Stimulated activated CD4-positive, alpha-beta T cell treated with anti-CD3 and anti-CD28 coated beads, TNF-alpha, amount 100 ng/mL, for 24 hours (primary cell): ENCODE results near the gene MYO18A.

ENCODE experiments used
- DNase-seq, 3 experiments: peaks; one replicate each; pipeline ENCODE4 v3.0.0-alpha.2; 2020; ENCODE audit warnings: low read depth in 3 of 3

The MYO18A gene

DNA sequence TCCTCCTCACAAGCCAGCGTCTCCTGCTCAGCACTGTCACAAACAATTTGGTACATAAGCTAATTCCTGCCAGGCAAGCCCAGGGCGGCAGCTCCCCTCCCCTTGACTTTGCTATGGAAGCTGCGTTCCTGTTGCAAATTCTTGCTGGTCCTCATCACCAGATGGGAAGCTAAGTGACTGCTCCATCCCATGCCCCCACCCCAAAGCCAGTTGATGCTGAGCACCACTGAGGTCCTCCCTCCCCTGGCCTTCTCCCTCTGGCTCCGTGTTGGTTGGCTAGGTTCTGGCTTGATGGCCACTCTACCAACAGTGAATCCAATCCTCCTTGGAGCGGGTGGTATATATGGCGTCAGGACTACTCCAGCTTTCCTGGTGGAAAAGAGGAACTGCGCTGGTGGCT lies 102.9 kb downstream of the MYO18A start:
- DNase-seq: no peak

DNA sequence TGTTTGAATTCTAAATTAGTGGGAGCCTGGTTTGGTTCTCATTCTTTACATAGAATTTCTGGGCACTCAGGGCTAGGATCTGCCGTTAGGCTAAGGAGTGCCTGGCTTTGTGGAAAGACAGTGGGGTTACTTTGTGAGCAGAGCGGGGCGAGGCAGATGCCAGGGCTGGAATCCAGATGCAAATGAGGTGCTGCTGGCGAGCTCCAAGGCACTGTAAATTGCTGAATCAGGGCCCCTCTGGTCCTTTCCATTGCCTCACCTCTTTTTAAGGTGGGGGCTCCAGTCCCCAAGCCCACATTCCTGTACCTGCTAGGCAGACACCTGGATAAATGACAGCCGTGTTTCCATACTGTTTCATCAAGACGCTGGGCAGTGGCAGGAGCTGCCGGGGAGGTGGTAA lies 103.5 kb downstream of the MYO18A start:
- no peak for DNase-seq

DNA sequence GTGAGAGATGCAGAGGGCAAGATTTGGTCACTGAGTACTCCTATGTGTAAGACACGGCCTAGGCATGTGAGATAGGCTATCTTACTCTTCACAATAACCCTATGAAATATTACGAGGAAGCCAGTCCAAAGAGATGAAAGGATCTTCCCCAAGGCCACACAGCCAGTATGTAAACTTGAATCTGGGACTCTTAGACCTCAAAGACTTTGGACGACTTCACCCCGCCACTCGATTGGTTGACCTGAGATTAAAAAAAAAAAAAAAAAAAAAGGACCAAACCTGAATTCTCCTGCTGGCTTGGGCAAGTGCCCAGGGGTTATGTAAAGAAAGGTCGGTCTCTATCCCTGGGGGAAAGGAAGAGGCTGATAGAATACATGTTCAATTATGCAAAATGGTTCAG lies 104.1 kb downstream of the MYO18A start:
- DNase-seq: no peak

DNA sequence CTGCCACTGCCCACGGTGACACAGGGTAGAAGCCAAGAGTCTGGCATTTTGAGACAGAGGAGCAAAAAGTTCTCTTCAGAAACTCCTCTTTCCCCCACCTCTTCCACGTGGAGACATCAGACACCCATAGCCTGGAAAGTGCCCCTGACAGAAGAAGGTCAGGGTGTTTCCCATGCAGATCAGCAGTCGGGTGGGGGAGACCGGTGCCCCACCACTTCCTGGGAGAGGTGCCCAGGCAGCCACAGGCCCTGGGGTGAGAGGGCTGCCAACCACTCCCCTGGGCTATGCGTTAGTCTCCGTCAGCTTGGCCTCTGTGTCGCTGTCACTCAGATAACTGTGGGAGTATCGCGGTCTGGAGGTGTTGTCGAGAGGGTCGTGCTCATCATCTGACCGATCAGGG lies 105.7 kb downstream of the MYO18A start:
- no peak for DNase-seq

DNA sequence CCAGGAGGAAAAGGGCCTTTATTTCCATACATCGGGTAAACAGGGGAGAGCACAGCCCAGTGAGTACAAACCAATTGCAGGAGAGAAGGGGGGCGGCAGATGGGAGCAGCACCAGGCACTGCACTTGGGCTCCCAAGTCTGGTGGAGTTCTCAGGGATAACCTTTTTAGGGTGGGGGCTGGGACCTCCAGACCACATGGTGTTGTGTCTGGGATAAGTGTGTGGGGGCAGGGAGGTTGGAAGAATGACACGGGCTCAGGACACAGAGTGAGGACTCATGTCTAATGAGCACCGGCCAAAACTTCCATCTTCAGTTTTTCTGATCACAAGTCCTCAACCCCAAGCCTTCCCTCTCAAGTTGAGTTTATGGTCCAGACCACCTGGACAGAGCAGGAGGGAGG lies 106.7 kb downstream of the MYO18A start:
- DNase-seq: no peak

DNA sequence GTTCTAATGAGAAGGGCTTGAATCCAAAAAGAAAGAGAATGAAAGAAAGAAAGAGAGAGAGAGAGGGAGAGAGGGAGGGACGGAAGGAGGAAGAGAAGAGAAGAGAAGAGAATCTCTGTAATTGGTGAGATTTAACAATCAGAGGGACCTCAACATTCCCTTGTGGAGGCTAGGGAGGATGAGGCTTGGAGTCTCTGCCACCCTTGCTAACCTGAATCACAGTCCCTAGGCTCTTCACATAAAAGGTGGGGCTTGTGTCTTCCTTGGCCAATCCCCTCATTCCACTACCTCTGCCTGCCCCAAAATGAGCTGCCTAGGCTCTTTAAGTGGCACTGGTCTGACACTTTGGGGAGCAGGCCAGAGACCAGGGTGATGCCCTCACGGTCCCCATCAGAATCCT lies 107.2 kb downstream of the MYO18A start:
- no peak for DNase-seq

DNA sequence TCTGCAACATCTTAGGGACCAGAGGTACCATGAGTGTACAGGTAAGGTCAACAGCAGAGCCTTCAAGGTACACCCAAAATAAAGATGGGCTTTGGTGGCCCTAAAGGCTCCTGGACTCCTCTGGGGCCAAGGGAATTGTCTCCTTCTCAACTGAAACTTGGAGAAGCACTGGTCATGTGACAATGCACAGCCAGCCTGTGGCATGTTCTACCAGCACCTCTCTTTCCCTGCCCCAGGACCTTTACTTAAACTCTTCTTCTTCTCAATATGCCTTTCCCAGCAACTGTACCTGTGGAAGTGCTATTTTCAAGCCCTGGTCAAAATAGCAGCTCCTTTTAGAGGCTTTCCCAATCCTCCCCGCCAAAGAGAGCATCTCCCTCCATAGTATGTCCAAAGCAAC lies 108.9 kb downstream of the MYO18A start:
- no peak for DNase-seq

DNA sequence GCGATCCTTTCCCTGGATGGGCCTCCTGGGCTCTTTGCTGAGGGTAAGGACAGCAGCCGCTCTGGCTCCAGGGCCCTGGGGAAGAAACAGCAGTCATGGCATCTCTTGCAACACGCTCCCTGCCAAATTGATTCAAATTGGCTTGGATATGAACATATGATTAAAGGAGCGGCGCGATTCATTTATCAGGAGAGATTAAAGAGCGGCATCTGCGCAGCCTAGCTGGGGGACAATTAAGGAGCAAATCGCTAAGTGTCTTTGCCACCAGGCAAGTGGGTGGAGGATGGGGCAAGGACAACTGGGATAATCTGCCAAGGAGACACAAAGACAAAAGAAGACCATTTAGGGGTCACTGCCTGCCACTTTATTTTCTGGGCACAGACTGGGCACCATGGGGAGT lies 109.4 kb downstream of the MYO18A start:
- DNase-seq: no peak

DNA sequence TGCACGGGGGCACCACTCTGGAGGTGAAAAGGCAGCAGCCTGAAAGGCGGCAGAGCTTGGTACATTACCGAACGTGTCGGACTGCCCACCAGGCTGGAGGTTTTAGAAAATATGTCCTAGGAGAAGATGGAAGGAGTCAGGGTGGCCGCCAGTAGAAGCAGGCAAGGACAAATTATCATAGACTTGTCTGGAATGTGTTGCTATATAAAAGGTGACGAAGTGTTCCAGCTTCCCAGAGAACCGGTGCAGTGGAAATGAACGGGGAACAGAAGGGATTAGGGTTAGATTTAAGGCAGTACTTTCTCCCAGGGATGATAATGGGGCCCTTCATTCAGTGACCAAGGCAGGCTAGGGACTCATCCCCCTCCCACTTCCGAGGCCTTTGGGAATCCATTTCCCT lies 109.9 kb downstream of the MYO18A start:
- no peak for DNase-seq

DNA sequence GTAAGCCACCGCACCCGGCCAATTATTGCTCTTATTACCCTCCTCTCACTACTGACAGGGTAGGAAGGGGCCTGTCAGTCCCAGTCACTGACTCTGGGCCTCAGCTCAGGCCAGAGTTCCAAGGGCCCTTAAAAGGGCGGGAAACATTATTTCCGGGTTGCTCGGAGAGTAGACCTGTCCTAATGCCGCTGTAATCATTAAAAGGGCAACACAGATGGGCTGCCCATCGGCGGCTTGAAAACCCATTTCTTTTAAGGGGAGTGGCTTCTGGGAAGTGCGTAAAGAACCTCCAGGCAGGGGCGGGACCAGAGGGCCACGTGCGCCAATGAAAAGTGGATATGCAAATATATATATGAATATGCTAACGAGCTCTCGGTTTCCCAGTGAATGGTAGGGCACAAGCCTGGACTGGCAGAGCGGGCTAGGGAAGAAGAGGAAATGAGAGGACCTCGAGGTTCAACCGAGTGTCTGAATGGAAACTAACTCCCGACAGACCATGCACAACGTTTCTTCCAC lies 110.6 kb downstream of the MYO18A start:
- no peak for DNase-seq

DNA sequence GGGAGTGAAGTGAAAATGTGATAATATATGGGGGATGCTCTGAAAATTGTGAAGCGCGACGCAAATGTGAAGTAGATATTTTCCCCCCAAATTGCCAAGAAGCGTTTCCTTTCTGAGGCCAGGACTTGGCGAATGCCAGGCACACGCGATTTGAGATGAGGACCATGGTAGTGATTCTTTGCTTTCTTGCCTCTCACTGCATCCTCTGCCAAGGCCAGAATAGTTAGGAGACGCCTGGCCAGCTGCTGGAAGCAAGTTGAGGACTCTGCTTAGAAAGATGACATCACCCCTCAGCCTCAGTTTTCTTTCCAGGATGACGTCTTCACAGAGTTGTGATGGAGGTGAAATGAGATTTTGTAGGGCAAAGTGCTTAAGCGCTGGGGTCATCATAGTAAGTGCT lies 111.4 kb downstream of the MYO18A start:
- DNase-seq: no peak

DNA sequence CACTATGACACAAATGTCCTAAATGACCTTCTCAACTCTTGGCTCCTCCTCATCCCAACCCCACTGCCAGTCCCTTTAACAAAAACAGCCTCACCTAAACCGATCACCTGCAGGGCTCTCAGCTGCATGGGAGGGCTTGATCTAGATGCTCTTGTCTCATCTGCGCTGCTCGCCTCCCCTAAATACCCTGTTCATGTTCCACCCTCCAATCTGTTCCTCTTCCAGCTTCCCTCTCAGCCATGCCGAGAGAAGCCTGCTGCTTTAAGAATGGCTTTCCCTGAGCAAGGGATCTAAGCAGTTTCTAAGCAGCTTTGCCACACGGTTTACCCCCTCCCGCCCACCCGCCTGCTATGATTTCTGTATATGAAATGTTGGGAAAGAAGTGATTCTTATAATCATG lies 113.6 kb downstream of the MYO18A start:
- no peak for DNase-seq

DNA sequence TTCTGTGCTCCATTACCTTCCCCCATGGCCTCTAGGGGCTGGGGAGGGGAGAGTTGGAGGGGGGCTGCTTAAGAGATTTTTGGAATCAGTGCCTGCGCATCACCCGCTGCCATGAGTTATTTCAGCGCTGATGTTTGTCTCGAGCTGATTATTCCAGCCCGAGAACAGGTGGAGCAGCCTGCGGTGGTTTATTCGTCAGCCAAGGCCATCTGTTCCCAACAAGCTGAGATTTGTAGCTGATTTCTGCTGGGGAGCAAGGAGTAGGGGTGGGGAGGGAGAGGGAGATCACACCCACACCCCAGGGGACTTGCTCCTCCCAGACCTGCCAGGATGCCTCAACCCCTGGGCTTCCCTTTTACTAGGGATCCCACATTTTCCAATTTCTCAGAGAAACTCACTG lies 114.2 kb downstream of the MYO18A start:
- no peak for DNase-seq

DNA sequence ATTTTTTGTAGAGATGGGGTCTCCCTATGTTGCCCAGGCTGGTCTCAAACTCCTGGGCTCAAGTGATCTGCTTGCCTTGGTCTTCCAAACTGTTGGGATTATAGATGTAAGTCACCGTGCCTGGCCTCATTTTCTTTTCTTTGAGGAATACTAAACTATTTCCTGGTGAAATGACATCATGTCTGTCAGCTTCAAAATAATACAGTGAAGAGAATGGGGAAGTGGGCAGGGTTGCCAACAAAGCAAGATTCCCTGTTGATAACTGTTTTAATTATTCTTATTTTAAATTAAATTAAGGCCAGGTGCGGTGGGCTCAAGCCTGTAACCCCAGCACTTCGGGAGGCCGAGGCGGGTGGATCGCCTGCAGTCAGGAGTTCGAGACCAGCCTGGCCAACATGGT lies 116.2 kb downstream of the MYO18A start:
- DNase-seq: no peak

DNA sequence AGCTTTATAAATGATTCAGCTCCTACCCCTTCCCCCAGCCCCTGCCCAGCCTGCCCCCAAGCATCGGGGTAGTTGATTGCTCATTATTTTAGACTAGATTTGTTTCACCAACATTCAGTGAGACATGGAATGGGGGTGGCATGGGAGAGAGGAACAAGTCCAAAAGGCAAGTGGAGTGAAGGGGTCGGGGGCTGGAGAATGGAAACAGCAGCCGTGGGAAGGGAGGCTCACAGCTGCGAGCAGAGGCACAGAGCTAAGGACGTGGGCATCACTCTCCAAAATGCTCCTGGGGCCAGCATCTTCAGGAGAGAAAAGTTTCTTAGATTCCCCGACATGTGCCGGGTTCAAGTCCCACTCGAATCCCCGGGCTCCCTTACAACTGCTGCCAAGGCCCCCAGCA lies 118.0 kb downstream of the MYO18A start:
- DNase-seq: no peak

DNA sequence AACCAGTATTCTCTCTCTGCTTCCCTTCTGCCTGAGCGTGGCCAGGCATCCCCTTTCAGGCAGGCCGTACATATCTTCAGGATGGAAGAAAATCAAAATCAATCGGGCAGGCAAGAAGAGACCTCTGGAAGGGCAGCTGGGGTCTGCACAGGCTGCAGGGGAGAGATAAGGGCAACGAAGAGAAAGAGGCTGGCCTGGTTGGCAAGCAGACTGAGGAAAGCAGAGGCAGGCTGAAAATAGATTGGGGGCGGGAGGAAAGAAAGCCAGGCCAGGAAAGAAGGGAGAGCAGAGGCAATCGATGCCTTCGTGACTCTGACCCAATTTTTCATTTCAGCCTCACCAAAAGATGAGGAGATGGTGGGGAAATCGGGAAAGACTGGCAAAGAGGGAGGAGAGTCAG lies 119.2 kb downstream of the MYO18A start:
- no peak for DNase-seq

DNA sequence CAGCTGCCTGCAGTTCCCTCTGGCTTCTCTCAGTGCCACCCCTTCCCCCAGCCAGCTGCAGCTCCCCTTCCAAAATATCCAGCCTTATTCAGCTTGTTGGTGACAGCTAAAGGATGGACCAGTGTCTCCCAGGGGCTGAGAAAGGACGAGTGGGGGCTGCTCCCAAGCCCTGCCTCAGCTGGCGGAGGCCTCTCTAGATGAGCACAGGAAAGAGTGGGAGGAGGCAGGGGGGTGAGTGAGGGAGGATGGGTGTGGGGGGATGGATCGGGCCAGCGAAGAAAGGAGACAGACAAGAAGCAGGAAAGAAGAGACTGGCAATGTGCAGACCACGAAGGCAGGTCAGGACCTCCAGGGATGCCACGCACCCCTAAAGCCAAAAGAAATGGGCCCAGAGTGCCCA lies 119.7 kb downstream of the MYO18A start:
- DNase-seq: no peak

DNA sequence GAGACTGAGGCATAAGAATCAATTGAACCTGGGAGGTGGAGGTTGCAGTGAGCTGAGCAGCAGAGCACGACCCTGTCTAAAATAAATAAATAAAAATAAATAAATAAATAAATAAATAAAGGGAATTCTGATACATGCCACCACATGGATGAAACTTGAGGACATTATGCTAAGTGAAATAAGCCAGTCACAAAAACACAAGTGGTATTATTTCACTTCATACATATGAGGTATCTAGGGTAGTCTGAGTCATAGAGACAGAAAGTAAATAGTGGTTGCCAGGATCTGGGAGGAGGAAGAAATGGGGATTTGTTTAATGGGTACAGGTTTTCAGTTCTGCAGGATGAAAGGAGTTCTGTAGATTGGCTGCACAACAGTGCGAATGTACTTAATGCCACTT lies 120.9 kb downstream of the MYO18A start:
- no peak for DNase-seq

DNA sequence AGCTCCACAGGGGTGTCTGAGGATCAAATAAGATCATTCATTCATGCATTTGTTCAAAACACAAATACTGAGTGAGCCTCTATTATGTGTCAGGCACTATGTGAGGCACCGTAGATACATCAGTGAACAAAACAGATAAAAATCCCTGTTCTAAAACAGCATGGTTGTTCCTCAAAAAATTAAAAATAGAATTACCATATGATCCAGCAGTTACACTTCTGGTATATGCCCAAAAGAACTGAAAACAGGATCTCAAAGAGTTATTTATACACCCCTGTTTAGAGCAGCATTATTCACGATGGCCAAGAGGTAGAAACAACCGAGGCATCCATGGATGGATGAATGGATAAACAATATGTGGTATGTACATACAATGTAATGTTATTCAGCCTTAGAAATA lies 121.8 kb downstream of the MYO18A start:
- no peak for DNase-seq

DNA sequence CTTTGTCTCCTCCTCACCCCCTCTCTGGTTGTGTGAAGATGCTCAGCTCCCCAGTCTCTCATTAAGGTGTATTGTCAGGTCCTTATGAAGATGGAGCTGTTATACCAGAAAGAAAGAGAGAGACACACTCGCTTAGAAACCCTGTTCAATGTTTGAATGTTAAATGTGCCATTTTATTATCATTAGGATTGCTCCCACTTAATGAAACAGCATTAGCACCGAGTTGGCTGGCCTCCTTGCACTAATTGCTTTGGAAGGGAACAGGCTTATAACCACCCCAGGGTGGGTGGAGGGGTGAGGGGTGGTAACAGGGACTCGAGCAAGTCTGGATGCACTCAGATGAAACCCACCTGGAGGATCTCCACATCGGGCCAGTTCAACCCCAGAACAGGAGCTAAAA lies 122.8 kb downstream of the MYO18A start:
- DNase-seq: no peak

DNA sequence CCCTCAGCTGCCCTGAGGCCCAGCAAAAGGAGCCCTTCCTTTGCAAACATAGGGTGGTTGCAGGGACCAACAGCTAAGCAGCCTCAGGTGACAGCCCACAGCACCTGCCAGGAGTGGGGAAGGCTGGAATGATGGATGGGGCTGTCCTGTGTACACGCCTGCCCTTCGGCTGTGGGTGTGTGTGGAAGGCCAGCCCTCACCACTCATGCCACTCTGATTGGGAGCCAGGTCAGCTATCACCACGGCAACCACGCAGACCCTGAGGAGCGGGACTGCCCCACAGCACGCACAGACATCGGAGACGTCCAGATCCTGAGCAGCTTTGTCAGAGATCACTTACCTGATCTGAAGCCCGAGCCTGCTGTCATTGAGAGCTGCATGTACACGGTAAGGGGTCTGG lies 125.4 kb downstream of the MYO18A start:
- DNase-seq: no peak

DNA sequence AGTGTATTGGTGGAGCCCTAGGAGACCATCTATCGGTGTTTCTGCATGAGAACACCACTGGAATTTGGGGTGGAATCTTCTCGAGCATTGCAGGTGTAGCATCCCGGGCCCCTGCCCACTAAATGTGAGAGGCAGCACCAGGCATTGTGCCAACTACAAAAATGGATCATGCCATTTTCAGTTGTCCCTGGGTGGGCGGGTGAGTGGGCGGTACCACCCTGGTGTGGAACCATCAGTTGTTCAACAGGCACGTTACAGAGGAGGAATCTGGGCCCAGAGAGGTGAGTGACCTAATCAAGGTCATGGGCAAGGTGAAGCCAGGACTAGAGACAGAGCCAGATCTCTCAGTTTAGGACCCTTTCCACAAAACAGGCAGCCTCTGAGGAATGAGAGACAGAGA lies 128.5 kb downstream of the MYO18A start:
- DNase-seq: no peak

DNA sequence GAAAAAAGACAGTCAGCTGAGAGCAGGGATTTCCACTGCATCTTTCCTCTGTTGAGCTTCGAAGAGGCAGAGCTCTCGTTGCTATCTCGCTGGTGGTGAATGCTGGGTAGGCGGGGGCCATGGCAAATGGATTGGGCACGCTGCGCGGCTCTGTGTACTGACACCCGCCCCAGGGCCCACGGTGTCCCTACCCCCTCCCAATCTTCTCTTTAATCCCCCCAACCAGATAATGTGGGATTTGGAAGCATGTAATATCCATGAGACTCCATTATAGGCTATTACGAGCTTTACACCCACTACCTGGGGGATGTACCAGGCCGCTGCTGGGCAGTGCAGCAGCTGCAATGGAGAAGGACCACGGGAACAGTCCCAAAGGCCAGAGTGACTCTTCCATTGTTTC lies 129.0 kb downstream of the MYO18A start:
- DNase-seq: no peak

DNA sequence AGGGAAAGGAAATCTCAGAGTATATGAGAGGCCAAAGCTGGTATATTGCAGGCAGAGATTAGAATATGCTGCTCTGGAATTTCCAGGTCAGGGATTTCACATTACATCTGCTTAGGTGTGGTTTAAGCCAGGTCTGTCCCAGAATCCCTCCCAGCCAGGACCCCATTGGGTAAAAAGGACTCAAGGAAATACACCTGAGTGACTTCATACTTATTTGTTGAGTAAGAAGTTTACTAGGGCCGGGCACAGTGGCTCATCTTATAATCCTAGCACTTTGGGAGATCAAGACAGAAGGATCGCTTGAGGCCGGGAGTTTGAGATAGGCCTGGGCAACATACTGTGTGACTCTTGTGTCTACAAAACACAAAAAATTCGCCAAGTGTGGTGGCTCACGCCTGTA lies 130.0 kb downstream of the MYO18A start:
- DNase-seq: no peak
